WERI-Rb-1 (cell line): ENCODE results near the gene UBB.
A peak's percentile ranks its signal among the peaks of the same experiment; 100 is the strongest.

Experiments
- DNase-seq: peaks from one replicate; pipeline ENCODE4 v3.0.0-alpha.2; 2020
- H3K27ac ChIP-seq: fragments of 250-450 bp; sonication (Bioruptor Pico); 2 replicates; pipeline ENCODE4 v1.5.1; 2020; ENCODE audit warnings: mild to moderate bottlenecking, moderate library complexity
- H3K27me3 ChIP-seq: fragments of 250-450 bp; sonication (Bioruptor Pico); 2 replicates; pipeline ENCODE4 v1.5.1; 2021; ENCODE audit warnings: mild to moderate bottlenecking, low read depth, moderate library complexity; ENCODE audit not compliant: insufficient read depth, severe bottlenecking
- H3K36me3 ChIP-seq: fragments of 250-450 bp; sonication (Bioruptor Pico); 2 replicates; pipeline ENCODE4 v1.5.1; 2020; ENCODE audit warnings: mild to moderate bottlenecking, moderate library complexity
- H3K4me3 ChIP-seq: 2 replicates; pipeline ENCODE4 v1.5.1; 2011; ENCODE audit warnings: low read depth, mild to moderate bottlenecking, control low read depth, low read length
- H3K9me3 ChIP-seq: fragments of 250-450 bp; sonication (Bioruptor Pico); 2 replicates; pipeline ENCODE4 v1.5.1; 2021; ENCODE audit warnings: mild to moderate bottlenecking, moderate library complexity; ENCODE audit not compliant: severe bottlenecking
- TF ChIP-seq, protein P1 (sequence below): IDR thresholded peaks from 2 replicates; pipeline ENCODE4 v1.5.1; 2011; ENCODE audit warnings: low read depth, mild to moderate bottlenecking, control low read depth, inconsistent platforms, low read length

UBB gene

DNA sequence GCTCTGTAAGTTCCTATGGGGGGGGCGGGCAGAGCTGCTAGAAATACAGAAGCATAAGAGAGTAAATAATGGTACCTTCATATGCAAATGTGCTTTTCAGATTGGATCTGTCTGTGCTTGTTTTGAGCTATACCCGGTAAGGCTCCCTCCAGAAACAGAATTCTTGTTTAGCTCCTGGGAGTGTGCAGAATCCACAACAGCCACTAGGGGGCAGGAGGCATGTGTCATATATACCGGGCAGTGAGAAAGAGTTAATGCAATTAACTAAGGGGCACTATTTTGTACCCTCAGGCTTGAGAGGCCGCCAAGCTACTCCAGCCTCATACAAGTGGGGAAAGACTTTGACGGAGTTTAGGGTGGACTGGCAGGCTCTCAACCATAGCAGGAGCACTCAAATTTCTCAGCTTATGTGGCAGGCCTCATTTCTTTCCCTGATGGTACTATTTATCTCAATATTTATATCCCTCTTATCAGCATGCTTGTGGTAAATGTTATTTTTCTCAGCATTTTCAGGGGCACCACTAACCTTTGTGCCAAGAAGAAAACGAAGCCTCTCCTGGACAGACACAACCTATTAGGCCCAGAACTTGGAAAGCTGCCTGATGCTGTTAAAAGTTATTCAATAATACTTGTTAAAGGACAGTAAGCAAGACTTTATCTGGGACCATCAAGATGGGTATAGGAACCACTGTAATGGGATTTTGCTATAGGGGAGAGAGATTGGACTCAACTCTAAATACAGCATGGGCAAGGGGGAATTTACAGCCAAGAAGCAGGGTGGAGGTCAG is 16.9 kb upstream of the UBB start:
- DNase-seq: peak; percentile 82
- TF ChIP-seq, protein P1, sequence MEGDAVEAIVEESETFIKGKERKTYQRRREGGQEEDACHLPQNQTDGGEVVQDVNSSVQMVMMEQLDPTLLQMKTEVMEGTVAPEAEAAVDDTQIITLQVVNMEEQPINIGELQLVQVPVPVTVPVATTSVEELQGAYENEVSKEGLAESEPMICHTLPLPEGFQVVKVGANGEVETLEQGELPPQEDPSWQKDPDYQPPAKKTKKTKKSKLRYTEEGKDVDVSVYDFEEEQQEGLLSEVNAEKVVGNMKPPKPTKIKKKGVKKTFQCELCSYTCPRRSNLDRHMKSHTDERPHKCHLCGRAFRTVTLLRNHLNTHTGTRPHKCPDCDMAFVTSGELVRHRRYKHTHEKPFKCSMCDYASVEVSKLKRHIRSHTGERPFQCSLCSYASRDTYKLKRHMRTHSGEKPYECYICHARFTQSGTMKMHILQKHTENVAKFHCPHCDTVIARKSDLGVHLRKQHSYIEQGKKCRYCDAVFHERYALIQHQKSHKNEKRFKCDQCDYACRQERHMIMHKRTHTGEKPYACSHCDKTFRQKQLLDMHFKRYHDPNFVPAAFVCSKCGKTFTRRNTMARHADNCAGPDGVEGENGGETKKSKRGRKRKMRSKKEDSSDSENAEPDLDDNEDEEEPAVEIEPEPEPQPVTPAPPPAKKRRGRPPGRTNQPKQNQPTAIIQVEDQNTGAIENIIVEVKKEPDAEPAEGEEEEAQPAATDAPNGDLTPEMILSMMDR: peak; percentile 77
- Histone ChIP-seq H3K27ac (no peak overlapping the region), H3K36me3 (no peaks in the 10 kb centered on the region), H3K4me3 (no peak overlapping the region), H3K9me3 (no peaks in the 10 kb centered on the region), H3K27me3 (no peaks in the 10 kb centered on the region)

GRCh38 chr17:16364625-16365024 is 16.3 kb upstream of the UBB start:
- Histone ChIP-seq H3K9me3 (no peaks in the 10 kb centered on the region), H3K27me3 (no peaks in the 10 kb centered on the region), H3K4me3 (no peak overlapping the region), H3K36me3 (no peaks in the 10 kb centered on the region), H3K27ac (no peak overlapping the region)
- no peak for DNase-seq
- TF ChIP-seq, protein P1: no peak

- TF ChIP-seq, protein P1: no peak
- no peak for DNase-seq
- H3K4me3 ChIP-seq: no peak overlapping the region
Measured at GRCh38 chr17:16371742-16372141, 9.1 kb upstream of the UBB start.

DNA sequence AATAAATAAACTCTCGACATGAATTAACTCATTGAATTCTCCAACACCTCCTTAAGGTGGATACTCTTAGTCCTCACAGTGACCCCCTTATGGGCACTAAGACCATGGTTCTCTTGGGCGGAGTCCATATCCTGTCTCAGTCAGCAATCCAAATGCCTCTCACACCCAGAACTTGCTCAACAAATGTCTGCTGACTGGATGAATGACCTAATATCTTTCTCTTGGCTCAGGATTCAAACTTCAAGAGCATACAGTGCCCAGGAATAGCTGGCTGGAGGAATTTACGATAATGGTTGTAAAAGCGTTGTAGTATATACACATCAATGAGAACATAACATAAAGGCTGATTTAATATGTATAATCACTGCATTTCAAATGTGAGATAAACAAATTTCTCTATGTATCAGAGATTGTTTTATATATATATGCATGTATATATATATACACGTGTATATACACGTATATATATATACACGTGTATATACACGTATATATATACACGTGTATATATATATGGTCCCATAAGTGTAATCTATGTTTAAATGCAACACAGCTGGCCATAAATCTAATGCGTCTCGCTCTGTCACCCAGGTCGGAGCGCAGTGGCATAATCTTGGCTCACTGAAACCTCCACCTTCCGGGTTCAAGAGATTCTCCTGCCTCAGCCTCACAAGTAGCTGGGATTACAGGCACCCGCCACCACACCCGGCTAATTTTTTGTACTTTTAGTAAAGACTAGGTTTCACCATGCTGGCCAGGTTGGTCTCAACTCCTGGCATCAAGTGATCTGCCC is 6.5 kb upstream of the UBB start:
- H3K9me3 ChIP-seq: no peaks in the 10 kb centered on the region
- no peak overlapping the region for H3K4me3 ChIP-seq
- H3K27me3 ChIP-seq: no peaks in the 10 kb centered on the region
- TF ChIP-seq, protein P1: no peak
- DNase-seq: no peak
- H3K36me3 ChIP-seq: no peaks in the 10 kb centered on the region
- no peak overlapping the region for H3K27ac ChIP-seq

More at GRCh38 chr17:16371742-16372141, 9.1 kb upstream of the UBB start:
- no peaks in the 10 kb centered on the region for H3K9me3 ChIP-seq
- H3K27me3 ChIP-seq: no peaks in the 10 kb centered on the region
- no peaks in the 10 kb centered on the region for H3K36me3 ChIP-seq
- no peak overlapping the region for H3K27ac ChIP-seq

DNA sequence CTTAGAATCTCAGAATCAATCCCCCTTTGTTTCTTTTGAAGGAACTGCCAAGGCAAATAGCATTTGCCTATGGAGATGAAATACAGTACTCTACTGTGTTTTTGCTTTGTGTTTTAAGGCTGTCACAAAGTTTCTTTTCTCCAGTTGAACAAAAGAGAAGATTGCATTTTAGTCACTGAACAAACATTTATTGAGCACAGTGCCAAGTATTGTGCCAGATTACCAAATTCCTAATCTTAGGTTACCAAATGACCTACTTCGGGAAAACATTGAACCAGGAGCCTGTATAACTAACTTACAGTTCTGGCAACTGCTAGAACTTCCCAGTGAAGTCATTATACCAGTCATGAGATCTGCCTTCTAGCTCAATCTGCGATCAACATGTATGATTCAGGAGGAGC is 3.0 kb upstream of the UBB start:
- H3K36me3 ChIP-seq: no peaks in the 10 kb centered on the region
- H3K9me3 ChIP-seq: peaks cover 7% of the 10 kb centered on the region
- H3K27ac ChIP-seq: no peak overlapping the region
- TF ChIP-seq, protein P1: no peak
- no peak overlapping the region for H3K4me3 ChIP-seq
- no peak for DNase-seq
- H3K27me3 ChIP-seq: no peaks in the 10 kb centered on the region
